ENCODE results near the gene SUCLG2. TPM values are rescaled to one million over a fixed set of nuclear protein-coding genes. Genes with fewer than 3 reads are reported as not detected.

SUCLG2 gene
- total and polyA plus RNA-seq, 7 donors, result 63.1 to 289 (median 70.9) TPM

- H3K4me1 ChIP-seq, result peaks cover 0 to 10% (median 4%) of the 10 kb centered on the region in 4 donors
- intact Hi-C loops (cut with DNase I), result no loop called here
- no peak for DNase-seq
- no peaks in the 10 kb centered on the region for H3K36me3 ChIP-seq
- no peak overlapping the region for H3K4me3 ChIP-seq
- no peaks in the 10 kb centered on the region for H3K9me3 ChIP-seq
- TF ChIP-seq EP300 (IDR thresholded peaks at IDR 0.05), result no peak
- TF ChIP-seq POLR2AphosphoS5 (IDR thresholded peaks at IDR 0.05), result no peak
- no peak for TF ChIP-seq CTCF (IDR thresholded peaks at IDR 0.05)
- no peak for TF ChIP-seq POLR2A (IDR thresholded peaks at IDR 0.05)
- H3K27me3 ChIP-seq, result no peaks in the 10 kb centered on the region
- H3K27ac ChIP-seq, result no peak overlapping the region
- WGBS, 2 donors, result 81 to 84% methylated on average over 6 of the region's 6 CpGs
These were observed 23.6 kb downstream of the SUCLG2 start for GRCh38 chr3:67630666-67631362.

GRCh38 chr3:67624687-67625086 is 29.7 kb downstream of the SUCLG2 start:
- H3K4me1 ChIP-seq, result peaks cover 0 to 8% (median 5%) of the 10 kb centered on the region in 4 donors
- 89 to 90% methylated on average over 2 of the region's 2 CpGs for WGBS, 2 donors
- no peak for DNase-seq
- no peak for TF ChIP-seq POLR2A (IDR thresholded peaks at IDR 0.05)
- no peak for TF ChIP-seq EP300 (IDR thresholded peaks at IDR 0.05)
- no peak for TF ChIP-seq CTCF (IDR thresholded peaks at IDR 0.05)
- no peak for TF ChIP-seq POLR2AphosphoS5 (IDR thresholded peaks at IDR 0.05)
- no peak overlapping the region for H3K27ac ChIP-seq
- intact Hi-C loops (cut with DNase I), result no loop called here
- H3K9me3 ChIP-seq, result no peaks in the 10 kb centered on the region
- H3K36me3 ChIP-seq, result peaks cover 0 to 6% (median 0%) of the 10 kb centered on the region in 4 donors
- H3K4me3 ChIP-seq, result no peak overlapping the region
- H3K27me3 ChIP-seq, result no peaks in the 10 kb centered on the region

- H3K36me3 ChIP-seq, result peaks cover 0 to 6% (median 0%) of the 10 kb centered on the region in 4 donors
- no peaks in the 10 kb centered on the region for H3K9me3 ChIP-seq
- no peak overlapping the region for H3K4me3 ChIP-seq
- H3K4me1 ChIP-seq, result peaks cover 0 to 8% (median 6%) of the 10 kb centered on the region in 4 donors
- TF ChIP-seq EP300 (IDR thresholded peaks at IDR 0.05), result no peak
- no peak for TF ChIP-seq CTCF (IDR thresholded peaks at IDR 0.05)
- no peak for TF ChIP-seq POLR2AphosphoS5 (IDR thresholded peaks at IDR 0.05)
- no peak for TF ChIP-seq POLR2A (IDR thresholded peaks at IDR 0.05)
- DNase-seq, result no peak
- intact Hi-C loops (cut with DNase I), result no loop called here
- 93% methylated on average over 3 of the region's 3 CpGs for WGBS, 2 donors
- no peaks in the 10 kb centered on the region for H3K27me3 ChIP-seq
- no peak overlapping the region for H3K27ac ChIP-seq
These were observed 30.3 kb downstream of the SUCLG2 start for GRCh38 chr3:67624078-67624477.

- Histone ChIP-seq H3K36me3 (peaks cover 0 to 6% (median 0%) of the 10 kb centered on the region in 4 donors), H3K27me3 (no peaks in the 10 kb centered on the region), H3K4me1 (peaks cover 0 to 8% (median 6%) of the 10 kb centered on the region in 4 donors), H3K27ac (no peak overlapping the region), H3K9me3 (no peaks in the 10 kb centered on the region), H3K4me3 (no peak overlapping the region)
- intact Hi-C loops (cut with DNase I), result no loop called here
- WGBS, 2 donors, result 92 to 95% methylated on average over 2 of the region's 2 CpGs
- no peak for TF ChIP-seq EP300 (IDR thresholded peaks at IDR 0.05)
- no peak for TF ChIP-seq CTCF (IDR thresholded peaks at IDR 0.05)
- TF ChIP-seq POLR2A (IDR thresholded peaks at IDR 0.05), result no peak
- no peak for TF ChIP-seq POLR2AphosphoS5 (IDR thresholded peaks at IDR 0.05)
- no peak for DNase-seq
These were observed 31.8 kb downstream of the SUCLG2 start for GRCh38 chr3:67622652-67623051.
